HG03139 (cell line): ENCODE results near the gene MRPL44.

Experiments used
- ATAC-seq: cut with Tn5 transposase; IDR thresholded peaks from one replicate; pipeline ENCODE4 v1.9.1; 2021; ENCODE audit not compliant: unreplicated experiment

MRPL44 gene

GRCh38 chr2:223969856-223970255 lies 12.6 kb downstream of the MRPL44 start:
- no peak for ATAC-seq

GRCh38 chr2:223970343-223971128 lies 13.3 kb downstream of the MRPL44 start:
- peak; percentile 68 for ATAC-seq

GRCh38 chr2:223971731-223972130 lies 14.5 kb downstream of the MRPL44 start:
- ATAC-seq = no peak

GRCh38 chr2:223972656-223973102 lies 15.4 kb downstream of the MRPL44 start:
- ATAC-seq = no peak

- no peak for ATAC-seq
Observed at GRCh38 chr2:223973606-223974005, 16.3 kb downstream of the MRPL44 start.

GRCh38 chr2:223976635-223977226 lies 19.5 kb downstream of the MRPL44 start:
- no peak for ATAC-seq

GRCh38 chr2:223978451-223978850 lies 21.2 kb downstream of the MRPL44 start:
- ATAC-seq = no peak

GRCh38 chr2:223979730-223980396 lies 22.6 kb downstream of the MRPL44 start:
- no peak for ATAC-seq

GRCh38 chr2:223980397-223980735 lies 23.1 kb downstream of the MRPL44 start:
- ATAC-seq = no peak

- ATAC-seq = no peak
Observed at GRCh38 chr2:223980803-223981202, 23.5 kb downstream of the MRPL44 start.

- ATAC-seq = no peak
Observed at GRCh38 chr2:223981241-223981640, 24.0 kb downstream of the MRPL44 start.

GRCh38 chr2:223989206-223989855 lies 32.1 kb downstream of the MRPL44 start:
- ATAC-seq = no peak

GRCh38 chr2:223989856-223990232 lies 32.6 kb downstream of the MRPL44 start:
- ATAC-seq = no peak

GRCh38 chr2:223991611-223992010 lies 34.3 kb downstream of the MRPL44 start:
- ATAC-seq = no peak

- ATAC-seq = no peak
Observed at GRCh38 chr2:223993634-223994232, 36.5 kb downstream of the MRPL44 start.

GRCh38 chr2:223994562-223995162 lies 37.4 kb downstream of the MRPL44 start:
- ATAC-seq = no peak

GRCh38 chr2:223995569-223995968 lies 38.3 kb downstream of the MRPL44 start:
- ATAC-seq = no peak

- no peak for ATAC-seq
Observed at GRCh38 chr2:223996391-223996790, 39.1 kb downstream of the MRPL44 start.

GRCh38 chr2:223997938-223998337 lies 40.7 kb downstream of the MRPL44 start:
- ATAC-seq = no peak

GRCh38 chr2:223998948-223999347 lies 41.7 kb downstream of the MRPL44 start:
- no peak for ATAC-seq

- no peak for ATAC-seq
Observed at GRCh38 chr2:223999862-224000261, 42.6 kb downstream of the MRPL44 start.
